NB4 (cell line): ENCODE results near the gene CTBP2.

Source experiments
- DNase-seq: peaks from one replicate; pipeline ENCODE4 v3.0.0; 2010; ENCODE audit warnings: low read depth
- H3K4me3 ChIP-seq: one replicate; pipeline ENCODE4 v1.5.1; 2011; ENCODE audit warnings: mild to moderate bottlenecking, low read depth, low read length, moderate library complexity
- MYC ChIP-seq: IDR thresholded peaks from 2 replicates; pipeline ENCODE4 v1.6.1; 2011; ENCODE audit warnings: low read depth, low read length
- POLR2A ChIP-seq: IDR thresholded peaks from 2 replicates; pipeline ENCODE4 v1.6.1; 2011; ENCODE audit warnings: mild to moderate bottlenecking; ENCODE audit not compliant: insufficient read length; ENCODE audit errors: extremely low read depth
- TF ChIP-seq, protein P1 (sequence below): IDR thresholded peaks from 2 replicates; pipeline ENCODE4 v1.6.1; 2011; ENCODE audit warnings: low read depth, low read length
- TF ChIP-seq, protein P2 (sequence below): IDR thresholded peaks from one replicate; pipeline ENCODE4 v1.5.1; 2012; ENCODE audit warnings: low read depth, low read length

CTBP2 gene

DNA sequence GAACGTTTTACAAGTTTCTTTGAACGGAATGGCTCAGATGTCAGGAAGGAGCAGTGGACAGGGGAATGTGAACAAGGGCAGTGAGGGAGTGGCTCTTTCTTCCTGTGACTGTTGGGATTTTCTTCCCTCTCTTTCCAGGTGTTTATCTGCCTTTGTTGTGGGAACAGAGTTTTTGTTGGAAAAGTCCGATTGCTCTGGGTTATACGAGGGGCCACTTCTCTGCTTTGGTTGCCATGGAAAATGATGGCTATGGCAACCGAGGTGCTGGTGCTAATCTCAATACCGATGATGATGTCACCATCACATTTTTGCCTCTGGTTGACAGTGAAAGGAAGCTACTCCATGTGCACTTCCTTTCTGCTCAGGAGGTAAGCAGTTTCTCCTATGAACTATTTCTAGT lies 177.0 kb downstream of the CTBP2 start:
- H3K4me3 ChIP-seq, result no peak overlapping the region
- DNase-seq, result no peak
- TF ChIP-seq, protein P1, sequence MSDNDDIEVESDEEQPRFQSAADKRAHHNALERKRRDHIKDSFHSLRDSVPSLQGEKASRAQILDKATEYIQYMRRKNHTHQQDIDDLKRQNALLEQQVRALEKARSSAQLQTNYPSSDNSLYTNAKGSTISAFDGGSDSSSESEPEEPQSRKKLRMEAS, result no peak
- TF ChIP-seq, protein P2, sequence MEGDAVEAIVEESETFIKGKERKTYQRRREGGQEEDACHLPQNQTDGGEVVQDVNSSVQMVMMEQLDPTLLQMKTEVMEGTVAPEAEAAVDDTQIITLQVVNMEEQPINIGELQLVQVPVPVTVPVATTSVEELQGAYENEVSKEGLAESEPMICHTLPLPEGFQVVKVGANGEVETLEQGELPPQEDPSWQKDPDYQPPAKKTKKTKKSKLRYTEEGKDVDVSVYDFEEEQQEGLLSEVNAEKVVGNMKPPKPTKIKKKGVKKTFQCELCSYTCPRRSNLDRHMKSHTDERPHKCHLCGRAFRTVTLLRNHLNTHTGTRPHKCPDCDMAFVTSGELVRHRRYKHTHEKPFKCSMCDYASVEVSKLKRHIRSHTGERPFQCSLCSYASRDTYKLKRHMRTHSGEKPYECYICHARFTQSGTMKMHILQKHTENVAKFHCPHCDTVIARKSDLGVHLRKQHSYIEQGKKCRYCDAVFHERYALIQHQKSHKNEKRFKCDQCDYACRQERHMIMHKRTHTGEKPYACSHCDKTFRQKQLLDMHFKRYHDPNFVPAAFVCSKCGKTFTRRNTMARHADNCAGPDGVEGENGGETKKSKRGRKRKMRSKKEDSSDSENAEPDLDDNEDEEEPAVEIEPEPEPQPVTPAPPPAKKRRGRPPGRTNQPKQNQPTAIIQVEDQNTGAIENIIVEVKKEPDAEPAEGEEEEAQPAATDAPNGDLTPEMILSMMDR, result no peak
- TF ChIP-seq POLR2A, result no peak

DNA sequence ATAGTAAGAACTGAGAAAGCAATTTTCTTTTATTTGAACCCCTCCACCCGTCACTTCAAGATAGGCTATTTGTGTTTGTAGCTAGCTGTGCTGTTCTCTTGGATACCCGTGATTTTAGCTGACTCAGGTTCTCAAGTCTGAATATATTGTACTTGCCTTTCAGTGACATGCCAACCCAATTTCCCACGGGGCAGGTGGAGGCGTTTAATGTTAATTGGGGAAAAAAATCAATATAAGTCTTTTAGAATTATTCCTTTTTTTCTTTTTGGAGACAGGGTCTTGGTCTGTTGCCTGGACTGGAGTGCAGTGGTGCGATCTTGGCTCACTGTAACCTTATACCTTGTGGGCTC lies 182.0 kb downstream of the CTBP2 start:
- DNase-seq, result no peak
- TF ChIP-seq, protein P1, result no peak
- TF ChIP-seq, protein P2, result no peak
- TF ChIP-seq POLR2A, result no peak
- H3K4me3 ChIP-seq, result no peak overlapping the region

DNA sequence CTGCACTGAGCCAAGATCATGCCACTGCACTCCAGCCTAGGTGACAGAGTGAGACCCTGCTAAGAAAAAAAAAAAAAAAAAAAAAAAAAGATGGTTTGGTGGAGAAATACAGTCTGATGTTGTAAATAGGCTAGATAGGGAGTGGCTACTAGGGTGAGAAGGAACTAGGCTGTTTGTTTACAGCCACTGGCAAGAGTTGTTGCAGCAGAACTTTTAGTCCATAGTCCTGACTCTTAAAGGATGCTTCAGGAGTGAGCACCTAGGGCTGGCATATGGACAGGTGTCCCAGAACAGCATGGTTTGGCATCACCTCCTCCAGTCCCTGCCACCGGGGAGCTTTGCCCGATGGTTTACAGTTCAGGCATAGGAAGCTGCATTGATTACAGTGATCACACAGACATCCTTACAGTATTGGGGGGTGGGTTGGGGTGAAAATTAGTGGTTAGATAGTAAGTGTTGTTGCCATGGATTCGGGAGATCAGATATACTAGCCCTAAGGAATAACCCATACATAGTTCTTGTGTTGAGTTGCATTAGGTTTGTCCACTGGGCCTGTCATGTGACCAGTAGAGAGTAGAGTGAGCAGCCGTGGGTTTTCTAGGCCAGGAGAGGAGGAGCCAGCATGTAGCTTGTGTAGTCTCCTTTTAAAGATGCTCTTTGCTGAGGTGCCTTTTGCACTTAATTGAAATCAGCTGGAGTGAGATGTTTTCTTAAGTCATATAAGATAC lies 182.6 kb downstream of the CTBP2 start:
- H3K4me3 ChIP-seq, result no peak overlapping the region
- TF ChIP-seq MYC (no peak), POLR2A (no peak)
- TF ChIP-seq, protein P1, result no peak
- TF ChIP-seq, protein P2, result no peak
- DNase-seq, result no peak

DNA sequence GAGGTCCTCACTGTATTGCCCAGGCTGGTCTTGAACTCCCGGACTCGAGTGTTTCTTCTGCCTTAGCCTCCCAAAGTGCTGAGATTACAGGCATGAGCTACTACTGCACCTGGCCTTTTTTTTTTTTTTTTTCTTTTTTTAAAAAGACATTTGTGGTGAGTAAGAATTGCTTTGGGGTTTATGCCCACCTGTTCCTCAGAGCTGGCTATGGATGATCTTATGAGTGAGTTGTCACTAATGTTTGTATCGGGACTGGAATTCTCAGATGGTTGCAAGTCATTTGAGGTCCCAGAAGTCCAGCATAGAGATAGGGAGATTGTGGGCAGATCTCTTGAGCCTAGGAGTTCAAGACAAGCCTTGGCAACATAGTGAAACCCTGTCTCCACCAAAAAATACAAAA lies 183.2 kb downstream of the CTBP2 start:
- DNase-seq, result no peak
- H3K4me3 ChIP-seq, result no peak overlapping the region
- TF ChIP-seq, protein P1, result no peak
- TF ChIP-seq, protein P2, result no peak
- TF ChIP-seq POLR2A (no peak), MYC (no peak)

DNA sequence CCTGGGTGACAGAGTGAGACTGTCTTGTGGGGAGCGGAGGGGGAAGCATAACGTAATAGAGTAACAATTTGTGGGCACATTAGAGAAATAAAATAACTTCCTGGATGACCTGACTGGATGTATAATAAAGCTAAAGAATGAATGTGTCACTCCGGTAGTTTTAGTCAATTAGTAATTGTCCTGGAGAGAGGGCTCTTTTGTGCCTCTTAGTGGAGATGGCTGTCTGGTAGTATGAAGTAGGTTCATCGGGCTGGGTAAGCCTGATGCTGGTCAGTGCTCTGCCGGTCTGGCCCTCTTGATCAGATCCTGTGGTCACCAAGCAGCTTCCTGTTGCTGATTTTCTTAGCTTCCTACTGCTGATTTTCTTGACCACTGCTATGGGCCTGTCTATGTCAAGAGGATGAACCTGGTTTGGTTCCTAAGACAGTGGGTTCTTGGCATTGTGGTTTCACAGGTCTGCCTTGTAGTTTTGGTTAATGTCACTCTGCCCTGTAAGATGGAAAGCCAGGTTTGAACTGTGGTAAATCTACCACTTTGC lies 184.3 kb downstream of the CTBP2 start:
- no peak overlapping the region for H3K4me3 ChIP-seq
- no peak for DNase-seq
- no peak for TF ChIP-seq POLR2A
- TF ChIP-seq, protein P2, result no peak
- TF ChIP-seq, protein P1, result no peak
- no peak for TF ChIP-seq MYC
